Prostate gland (tissue), 2 donors: ENCODE results near the gene ZFP3.

Experiments used
- POLR2A ChIP-seq: fragments of 450-650 bp; IDR thresholded peaks from one replicate; pipeline ENCODE4 v1.6.1; 2016; ENCODE audit warnings: antibody characterized with exemption, mild to moderate bottlenecking
- TF ChIP-seq, protein P1 (sequence below), 4 experiments: fragments of 200-600 bp in 2 of 4; fragments of 450-650 bp in 2 of 4; sonication (generic) in 2 of 4; IDR thresholded peaks; 1 replicate in 3 of 4; 2 replicates in 1 of 4; pipeline ENCODE4 v1.5.1; 2016 to 2019; ENCODE audit warnings: antibody characterized with exemption in 4 of 4, mild to moderate bottlenecking in 2 of 4, moderate library complexity in 2 of 4

DNA sequence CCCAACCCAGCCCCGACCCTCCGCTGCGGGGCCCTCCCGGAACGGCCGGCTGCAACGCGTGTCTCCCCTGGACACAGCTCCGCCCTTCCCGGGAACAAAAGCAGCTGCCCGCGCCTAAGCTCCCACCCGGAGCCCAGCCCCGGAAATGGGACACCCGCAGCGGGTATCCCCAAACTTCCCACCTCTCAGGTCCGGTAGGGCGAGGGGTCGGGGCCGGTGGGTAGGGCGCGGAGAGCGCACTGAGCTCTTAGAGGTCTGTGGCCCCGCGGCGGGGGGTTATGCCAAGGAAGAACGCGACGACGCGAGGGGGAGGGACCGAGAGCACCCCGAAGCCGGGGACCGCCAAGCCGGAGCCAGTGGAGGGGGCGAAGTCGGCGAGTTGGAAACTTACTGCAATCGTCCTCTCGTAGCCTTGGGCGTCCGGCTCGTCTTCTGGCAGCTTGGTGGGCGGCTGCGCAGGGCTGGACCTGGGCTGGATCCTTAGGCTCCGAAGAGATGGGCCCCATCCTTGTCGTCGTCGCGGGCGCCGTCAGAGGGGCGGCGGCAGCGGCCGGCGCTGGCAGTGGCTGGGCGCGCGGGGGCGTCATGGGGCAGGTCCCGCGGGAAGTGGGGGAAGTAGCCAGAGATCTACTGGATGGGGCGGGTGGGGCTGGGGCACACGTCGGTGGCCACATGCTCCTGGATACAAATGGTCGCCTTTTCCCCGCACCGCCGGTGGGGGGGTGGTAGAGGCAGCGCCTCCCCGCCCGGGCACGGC, 44.5 kb downstream of the ZFP3 start:
- TF ChIP-seq POLR2A = no peak
- TF ChIP-seq, protein P1, sequence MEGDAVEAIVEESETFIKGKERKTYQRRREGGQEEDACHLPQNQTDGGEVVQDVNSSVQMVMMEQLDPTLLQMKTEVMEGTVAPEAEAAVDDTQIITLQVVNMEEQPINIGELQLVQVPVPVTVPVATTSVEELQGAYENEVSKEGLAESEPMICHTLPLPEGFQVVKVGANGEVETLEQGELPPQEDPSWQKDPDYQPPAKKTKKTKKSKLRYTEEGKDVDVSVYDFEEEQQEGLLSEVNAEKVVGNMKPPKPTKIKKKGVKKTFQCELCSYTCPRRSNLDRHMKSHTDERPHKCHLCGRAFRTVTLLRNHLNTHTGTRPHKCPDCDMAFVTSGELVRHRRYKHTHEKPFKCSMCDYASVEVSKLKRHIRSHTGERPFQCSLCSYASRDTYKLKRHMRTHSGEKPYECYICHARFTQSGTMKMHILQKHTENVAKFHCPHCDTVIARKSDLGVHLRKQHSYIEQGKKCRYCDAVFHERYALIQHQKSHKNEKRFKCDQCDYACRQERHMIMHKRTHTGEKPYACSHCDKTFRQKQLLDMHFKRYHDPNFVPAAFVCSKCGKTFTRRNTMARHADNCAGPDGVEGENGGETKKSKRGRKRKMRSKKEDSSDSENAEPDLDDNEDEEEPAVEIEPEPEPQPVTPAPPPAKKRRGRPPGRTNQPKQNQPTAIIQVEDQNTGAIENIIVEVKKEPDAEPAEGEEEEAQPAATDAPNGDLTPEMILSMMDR (IDR thresholded peaks at IDR 0.05) = no peak
